ENCODE results near the gene CRADD. TPM values are rescaled to one million over a fixed set of nuclear protein-coding genes. Genes with fewer than 3 reads are reported as not detected.
A peak's percentile ranks its signal among the peaks of the same experiment; 100 is the strongest.

Gene CRADD
- total and polyA plus RNA-seq, 2 of the 4 experiments (the other 2 are of a cell fraction): 11.1 to 14.0 TPM

- Histone ChIP-seq H2BK5ac (ENCODE audit: low read depth, low read length, poor library complexity, severe bottlenecking) (peak overlapping the region; percentile 52), H2AFZ (replicated peaks; ENCODE audit: low read length, poor library complexity) (peak overlapping the region; percentile 64), H3K79me1 (ENCODE audit: low read depth in 1 of 2, low read length in 2 of 2) (no peaks in the 10 kb centered on the region), H3K56ac (ENCODE audit: extremely low read depth, insufficient read depth, low read length) (no peak overlapping the region), H4K20me1 (ENCODE audit: insufficient read depth, low read length) (no peaks in the 10 kb centered on the region), H3K4me3 (ENCODE audit: insufficient read depth, low read depth, low read length) (no peak overlapping the region), H3K36me3 (ENCODE audit: control insufficient read depth, insufficient read depth, low read length) (no peaks in the 10 kb centered on the region), H3K23ac (ENCODE audit: low read depth, low read length) (no peak overlapping the region), H3K9ac (ENCODE audit: low read depth, low read length) (no peak overlapping the region), H2BK15ac (ENCODE audit: low read depth, low read length) (peak overlapping the region; percentile 15; the same call in 1 of the 3 replicates), H4K91ac (ENCODE audit: insufficient read depth, low read depth, low read length) (no peak overlapping the region), H2AK9ac (replicated peaks; ENCODE audit: low read depth, low read length, poor library complexity) (peak overlapping the region; percentile 48), H3K14ac (replicated peaks; ENCODE audit: low read depth, low read length) (peak overlapping the region; percentile 34; the same call in 1 of the 2 replicates), H3K27me3 (ENCODE audit: control insufficient read depth, insufficient read depth, low read length) (no peaks in the 10 kb centered on the region), H4K8ac (ENCODE audit: low read depth in 2 of 2, low read length in 2 of 2) (peak overlapping the region in 1 of 2 experiments; percentile 53; a peak in 1 of 4 replicates), H3K9me3 (ENCODE audit: control insufficient read depth, insufficient read depth, low read length) (no peaks in the 10 kb centered on the region), H3K4me1 (ENCODE audit: control insufficient read depth, insufficient read depth, low read length) (peaks cover 7% of the 10 kb centered on the region), H3K9me1 (ENCODE audit: insufficient read depth, low read length) (0 out of 2 replicates have a peak, but pooled peaks cover 6% of the 10 kb centered on the region), H3K27ac (ENCODE audit: insufficient read depth, low read length) (no peak overlapping the region), H2BK120ac (ENCODE audit: low read depth, low read length) (peak overlapping the region; percentile 65; the same call in 1 of the 2 replicates), H4K5ac (ENCODE audit: low read depth, low read length) (peak overlapping the region; percentile 93; the same call in 1 of the 2 replicates), H3K4ac (ENCODE audit: low read depth, low read length) (peak overlapping the region; percentile 33; the same call in 1 of the 2 replicates), H3K18ac (ENCODE audit: low read depth, low read length) (peak overlapping the region; percentile 48; the same call in 1 of the 2 replicates), H2AK5ac (ENCODE audit: low read depth, low read length) (peak overlapping the region; percentile 48; the same call in 1 of the 2 replicates), H3K4me2 (ENCODE audit: low read depth, low read length) (no peak overlapping the region), H2BK20ac (ENCODE audit: low read depth, low read length) (peak overlapping the region; percentile 63; the same call in 1 of the 2 replicates)
- dilution Hi-C loops (cut with HindIII; ENCODE audit: low sequenced_read_pairs, unreplicated experiment) (no loop called here), in situ Hi-C loops (cut with MboI; ENCODE audit: low sequenced_read_pairs) (no loop called here), intact Hi-C loops (cut with micrococcal nuclease) (no loop called here)
- WGBS, 2 experiments (ENCODE audit: extremely low coverage in 2 of 2, insufficient read length in 1 of 2): no CpG with 5 or more reads among the region's 8 CpGs
- no peak for TF ChIP-seq CTCF (conservative IDR thresholded peaks at IDR 0.05; ENCODE audit: low read depth, low read length)
- no peak for TF ChIP-seq SMC3 (IDR thresholded peaks at IDR 0.05; ENCODE audit: low read depth, low read length)
- TF ChIP-seq RAD21 (IDR thresholded peaks at IDR 0.05; ENCODE audit: low read length): no peak
- TF ChIP-seq FOS (IDR thresholded peaks at IDR 0.05; ENCODE audit: low read depth, low read length): no peak
- TF ChIP-seq NFE2L2 (IDR thresholded peaks at IDR 0.05; ENCODE audit: low read depth, low read length): no peak
- TF ChIP-seq CHD1 (IDR thresholded peaks at IDR 0.05; ENCODE audit: low read depth, low read length): no peak
- no peak for TF ChIP-seq RFX5 (IDR thresholded peaks at IDR 0.05; ENCODE audit: low read depth, low read length)
- no peak for TF ChIP-seq MAZ (IDR thresholded peaks at IDR 0.05; ENCODE audit: borderline replicate concordance, low read depth, low read length)
- no peak for TF ChIP-seq RCOR1 (IDR thresholded peaks at IDR 0.05; ENCODE audit: insufficient replicate concordance, low read length)
- no peak for TF ChIP-seq USF2 (IDR thresholded peaks at IDR 0.05; ENCODE audit: low read depth, low read length)
- TF ChIP-seq POLR2A (IDR thresholded peaks at IDR 0.05; ENCODE audit: low read depth, low read length): no peak
- TF ChIP-seq BHLHE40 (IDR thresholded peaks at IDR 0.05; ENCODE audit: low read depth, low read length): no peak
- TF ChIP-seq MAFK (IDR thresholded peaks at IDR 0.05; ENCODE audit: low read depth, low read length): no peak
- no peak for TF ChIP-seq CEBPB (IDR thresholded peaks at IDR 0.05; ENCODE audit: low read depth, low read length)
- TF ChIP-seq, protein P1, sequence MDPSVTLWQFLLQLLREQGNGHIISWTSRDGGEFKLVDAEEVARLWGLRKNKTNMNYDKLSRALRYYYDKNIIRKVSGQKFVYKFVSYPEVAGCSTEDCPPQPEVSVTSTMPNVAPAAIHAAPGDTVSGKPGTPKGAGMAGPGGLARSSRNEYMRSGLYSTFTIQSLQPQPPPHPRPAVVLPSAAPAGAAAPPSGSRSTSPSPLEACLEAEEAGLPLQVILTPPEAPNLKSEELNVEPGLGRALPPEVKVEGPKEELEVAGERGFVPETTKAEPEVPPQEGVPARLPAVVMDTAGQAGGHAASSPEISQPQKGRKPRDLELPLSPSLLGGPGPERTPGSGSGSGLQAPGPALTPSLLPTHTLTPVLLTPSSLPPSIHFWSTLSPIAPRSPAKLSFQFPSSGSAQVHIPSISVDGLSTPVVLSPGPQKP (IDR thresholded peaks at IDR 0.05; ENCODE audit: borderline replicate concordance, low read depth, low read length): no peak
- TF ChIP-seq MXI1 (IDR thresholded peaks at IDR 0.05; ENCODE audit: borderline replicate concordance, low read depth, low read length): no peak
- POLR2A ChIA-PET (ENCODE audit: unreplicated experiment): no interaction called here
- BruUV-seq (replicated peaks): no TSS peak
- no peak for DNase-seq
- CTCF ChIA-PET: no interaction called here
- ATAC-seq (ENCODE audit: low read depth): no peak
Observed at GRCh38 chr12:93944201-93944600, 267.0 kb downstream of the CRADD start.

All from IMR-90 (cell line).